Left ventricle myocardium inferior (tissue), 1 donor: Measurements from ENCODE around the gene SHROOM1. TPM values are rescaled to one million over a fixed set of nuclear protein-coding genes. Genes with fewer than 3 reads are reported as not detected.

Experiments used
- DNase-seq: peaks from one replicate; pipeline ENCODE4 v3.0.0-alpha.2; 2020
- H3K27ac ChIP-seq: fragments of 200-600 bp; replicated peaks from 2 replicates; pipeline ENCODE4 v1.8.0; 2021
- H3K27me3 ChIP-seq: fragments of 200-600 bp; 2 replicates; pipeline ENCODE4 v1.8.0; 2021; ENCODE audit warnings: low read depth
- H3K36me3 ChIP-seq: fragments of 200-600 bp; 2 replicates; pipeline ENCODE4 v1.8.0; 2021
- H3K4me1 ChIP-seq: fragments of 200-600 bp; 2 replicates; pipeline ENCODE4 v1.8.0; 2021
- H3K4me3 ChIP-seq: fragments of 200-600 bp; 2 replicates; pipeline ENCODE4 v1.8.0; 2021; ENCODE audit warnings: mild to moderate bottlenecking, moderate library complexity
- H3K9me3 ChIP-seq: fragments of 200-600 bp; replicated peaks from 2 replicates; pipeline ENCODE4 v1.8.0; 2021
- intact Hi-C: fragments of 100-400 bp; cut with micrococcal nuclease; formaldehyde crosslinking; loops from one replicate; pipeline ENCODE4 v1.11.0; 2022
- long read RNA-seq: library from polyadenylated mRNA; unstranded; transcript quantifications from one replicate; pipeline ENCODE4 v2.0.0, GENCODE V29; 2021
- total RNA-seq: library from RNA; stranded (reverse); fragmentation: NEBNext Ultra II Directional; extraction: Animal tissue kit (Norgen Biotek cat#: 25700); gene quantifications from one replicate; pipeline ENCODE4 v1.2.1, GENCODE V29; 2021
- TF ChIP-seq, protein P1 (sequence below): fragments of 200-600 bp; IDR thresholded peaks from 2 replicates; pipeline ENCODE4 v1.8.0; 2021; ENCODE audit warnings: antibody characterized with exemption, mild to moderate bottlenecking, borderline replicate concordance
- donor health status: DM: no; HTN: yes; CAD: no; lungs with severe emphysema.

The SHROOM1 gene
- 4.9 TPM for total RNA-seq
- long read RNA-seq, partial matches to known transcripts, result 5 of 20 reads
- long read RNA-seq, other reads (novel, unspliced or antisense), result 11 of 20 reads

DNA sequence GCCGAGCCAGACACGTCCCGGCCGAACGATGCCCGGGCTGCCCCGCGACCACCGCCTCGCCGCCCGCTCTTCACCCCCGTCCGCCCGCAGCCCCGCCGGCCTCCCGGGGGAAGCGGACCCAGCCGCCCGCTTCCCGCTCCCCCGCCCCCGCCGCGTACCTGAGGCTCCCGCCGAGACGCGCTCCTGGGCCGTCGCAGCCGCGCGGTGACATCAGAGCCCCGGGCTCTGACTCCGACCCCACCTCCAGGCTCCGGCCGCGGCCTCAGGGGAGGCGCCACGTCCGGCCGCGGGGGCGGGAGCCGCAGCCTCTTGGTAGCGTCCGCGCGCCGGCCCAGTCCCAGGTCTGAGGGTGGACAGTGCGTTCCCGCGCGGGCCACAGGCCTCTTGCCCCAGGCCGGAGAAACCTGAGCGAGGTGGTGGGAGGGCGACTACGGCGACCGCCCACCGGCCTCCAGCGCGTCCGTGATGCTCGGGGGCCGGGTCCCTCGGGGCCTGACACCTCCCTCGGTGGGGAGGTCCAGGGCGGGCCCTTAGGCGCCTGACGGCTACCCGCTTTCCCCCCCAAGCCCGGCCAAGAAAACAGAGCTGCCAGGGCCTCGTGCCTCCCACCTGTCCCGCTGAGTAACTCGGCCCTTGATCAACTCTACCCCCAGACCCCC is at the start of gene SHROOM1:
Gene SHROOM1 (minus strand): TSS at position 212 of the 659 bp plus-strand sequence. CDS start 4,507 bp downstream, outside the sequence.
- H3K27ac ChIP-seq, result peak within 1 kb of the TSS; percentile 91
- H3K27me3 ChIP-seq, result no peaks in the 10 kb centered on the region
- no peaks in the 10 kb centered on the region for H3K9me3 ChIP-seq
- peaks cover 36% of the 10 kb centered on the region for H3K4me1 ChIP-seq
- H3K36me3 ChIP-seq, result no peaks in the 10 kb centered on the region
- TF ChIP-seq, protein P1, sequence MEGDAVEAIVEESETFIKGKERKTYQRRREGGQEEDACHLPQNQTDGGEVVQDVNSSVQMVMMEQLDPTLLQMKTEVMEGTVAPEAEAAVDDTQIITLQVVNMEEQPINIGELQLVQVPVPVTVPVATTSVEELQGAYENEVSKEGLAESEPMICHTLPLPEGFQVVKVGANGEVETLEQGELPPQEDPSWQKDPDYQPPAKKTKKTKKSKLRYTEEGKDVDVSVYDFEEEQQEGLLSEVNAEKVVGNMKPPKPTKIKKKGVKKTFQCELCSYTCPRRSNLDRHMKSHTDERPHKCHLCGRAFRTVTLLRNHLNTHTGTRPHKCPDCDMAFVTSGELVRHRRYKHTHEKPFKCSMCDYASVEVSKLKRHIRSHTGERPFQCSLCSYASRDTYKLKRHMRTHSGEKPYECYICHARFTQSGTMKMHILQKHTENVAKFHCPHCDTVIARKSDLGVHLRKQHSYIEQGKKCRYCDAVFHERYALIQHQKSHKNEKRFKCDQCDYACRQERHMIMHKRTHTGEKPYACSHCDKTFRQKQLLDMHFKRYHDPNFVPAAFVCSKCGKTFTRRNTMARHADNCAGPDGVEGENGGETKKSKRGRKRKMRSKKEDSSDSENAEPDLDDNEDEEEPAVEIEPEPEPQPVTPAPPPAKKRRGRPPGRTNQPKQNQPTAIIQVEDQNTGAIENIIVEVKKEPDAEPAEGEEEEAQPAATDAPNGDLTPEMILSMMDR, result no peak
- intact Hi-C loops, result no loop called here
- peak within 1 kb of the TSS; percentile 94 for H3K4me3 ChIP-seq
- DNase-seq, result peak; percentile 69

DNA sequence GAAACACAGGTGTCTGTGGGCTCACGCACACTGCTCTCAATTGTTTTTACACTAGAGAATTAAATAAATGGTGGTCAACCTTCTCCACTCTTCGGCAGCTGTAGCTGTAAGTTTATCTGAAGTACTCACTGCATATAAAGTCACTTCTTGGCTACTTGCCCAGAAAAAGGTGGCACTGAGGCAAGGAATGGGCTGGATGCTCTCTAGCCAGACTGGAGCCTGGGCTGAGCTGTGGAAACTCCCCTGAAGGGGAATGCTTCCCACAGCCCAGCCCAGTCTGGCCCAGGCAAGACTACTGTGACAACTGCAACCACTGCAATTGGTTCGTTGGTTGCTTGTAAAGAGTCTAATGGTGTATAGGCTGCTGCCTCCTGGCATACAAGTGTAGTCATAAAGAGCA is 47.5 kb upstream of the SHROOM1 start:
- Histone ChIP-seq H3K27ac (peak overlapping the region; percentile 64), H3K36me3 (peaks cover 54% of the 10 kb centered on the region), H3K4me3 (no peak overlapping the region), H3K9me3 (no peaks in the 10 kb centered on the region), H3K27me3 (no peaks in the 10 kb centered on the region), H3K4me1 (peaks cover 40% of the 10 kb centered on the region)
- peak; percentile 23 for DNase-seq
- intact Hi-C loops, result no loop called here
- TF ChIP-seq, protein P1, result no peak

GRCh38 chr5:132877466-132877865 is 47.0 kb upstream of the SHROOM1 start:
- Histone ChIP-seq H3K9me3 (no peaks in the 10 kb centered on the region), H3K36me3 (peaks cover 49% of the 10 kb centered on the region), H3K27ac (peak overlapping the region; percentile 64), H3K4me3 (no peak overlapping the region), H3K27me3 (no peaks in the 10 kb centered on the region), H3K4me1 (peaks cover 45% of the 10 kb centered on the region)
- intact Hi-C loops, result no loop called here
- TF ChIP-seq, protein P1, result no peak
- DNase-seq, result no peak

DNA sequence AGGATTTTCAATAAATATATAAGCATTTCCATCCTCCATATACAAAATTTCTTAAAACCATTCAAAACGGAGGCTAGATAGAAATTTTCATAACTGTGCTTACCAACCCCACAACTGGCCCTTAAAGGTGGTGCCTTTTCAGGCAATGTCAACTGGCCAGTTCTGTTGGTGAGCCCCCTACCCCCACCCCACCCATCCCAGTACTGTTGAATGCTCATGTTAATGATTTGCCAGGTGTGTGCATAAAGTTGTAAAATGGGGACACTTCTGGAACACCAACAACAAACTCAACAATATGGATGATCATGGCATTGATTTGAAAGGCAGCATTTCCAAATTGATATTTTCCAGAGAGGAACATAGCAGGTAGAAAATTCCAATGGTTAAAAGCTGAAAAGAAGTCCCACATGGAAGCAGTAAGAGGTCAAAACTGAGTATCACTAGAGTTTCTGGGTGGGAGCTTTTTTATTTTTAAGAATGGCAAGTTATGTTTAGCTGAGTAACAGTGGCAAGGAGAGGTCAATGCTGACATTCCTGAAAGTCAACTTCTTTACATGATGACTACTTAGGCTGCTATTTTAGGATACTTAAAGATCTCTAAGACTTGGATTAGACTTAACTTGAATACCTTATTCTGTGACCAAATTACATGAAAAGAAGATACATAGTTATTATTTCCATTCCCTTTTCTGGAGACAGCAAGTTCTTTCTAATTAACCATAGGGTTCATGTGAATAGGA is 45.7 kb upstream of the SHROOM1 start:
- peaks cover 58% of the 10 kb centered on the region for H3K4me1 ChIP-seq
- peak overlapping the region; percentile 64 for H3K27ac ChIP-seq
- intact Hi-C loops, result no loop called here
- no peaks in the 10 kb centered on the region for H3K9me3 ChIP-seq
- DNase-seq, result no peak
- H3K36me3 ChIP-seq, result peaks cover 43% of the 10 kb centered on the region
- no peaks in the 10 kb centered on the region for H3K27me3 ChIP-seq
- TF ChIP-seq, protein P1, result no peak
- no peak overlapping the region for H3K4me3 ChIP-seq

GRCh38 chr5:132873930-132874271 is 43.5 kb upstream of the SHROOM1 start:
- no peaks in the 10 kb centered on the region for H3K27me3 ChIP-seq
- DNase-seq, result no peak
- TF ChIP-seq, protein P1, result no peak
- intact Hi-C loops, result no loop called here
- H3K4me1 ChIP-seq, result peaks cover 61% of the 10 kb centered on the region
- peak overlapping the region; percentile 64 for H3K27ac ChIP-seq
- no peaks in the 10 kb centered on the region for H3K9me3 ChIP-seq
- no peak overlapping the region for H3K4me3 ChIP-seq
- peaks cover 42% of the 10 kb centered on the region for H3K36me3 ChIP-seq
